Measurements from ENCODE around the gene TNMD. TPM values are rescaled to one million over a fixed set of nuclear protein-coding genes. Genes with fewer than 3 reads are reported as not detected.

Gene TNMD
- total and polyA plus RNA-seq, 5 donors from 2014 or later: not detected

DNA sequence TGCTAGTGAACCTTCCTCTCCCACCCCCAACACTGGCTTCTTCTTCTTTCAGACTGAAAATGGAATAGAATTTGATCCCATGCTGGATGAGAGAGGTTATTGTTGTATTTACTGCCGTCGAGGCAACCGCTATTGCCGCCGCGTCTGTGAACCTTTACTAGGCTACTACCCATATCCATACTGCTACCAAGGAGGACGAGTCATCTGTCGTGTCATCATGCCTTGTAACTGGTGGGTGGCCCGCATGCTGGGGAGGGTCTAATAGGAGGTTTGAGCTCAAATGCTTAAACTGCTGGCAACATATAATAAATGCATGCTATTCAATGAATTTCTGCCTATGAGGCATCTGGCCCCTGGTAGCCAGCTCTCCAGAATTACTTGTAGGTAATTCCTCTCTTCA is 14.7 kb downstream of the TNMD start:
- ATAC-seq (ENCODE audit: low read depth in 2 of 2) (no peak), DNase-seq (no peak)
- Mint-ChIP-seq H3K36me3 (no peaks in the 10 kb centered on the region), H3K4me1 (no peaks in the 10 kb centered on the region), H3K27me3 (no peaks in the 10 kb centered on the region), H3K27ac (no peak overlapping the region), H3K4me3 (no peak overlapping the region), H3K9me3 (no peaks in the 10 kb centered on the region)
- no peak overlapping the region for H3K27ac ChIP-seq (ENCODE audit: insufficient read depth, low read length, poor library complexity, severe bottlenecking)
- H3K27me3 ChIP-seq (ENCODE audit: control insufficient read depth, insufficient read depth, low read length): no peaks in the 10 kb centered on the region
- no peak overlapping the region for H3K4me3 ChIP-seq (ENCODE audit: low read depth, low read length)
- no peaks in the 10 kb centered on the region for H3K4me1 ChIP-seq (ENCODE audit: control insufficient read depth, insufficient read depth, low read length, poor library complexity, severe bottlenecking)
- H3K36me3 ChIP-seq (ENCODE audit: control insufficient read depth, insufficient read depth, low read length): no peaks in the 10 kb centered on the region
- H3K9me3 ChIP-seq (ENCODE audit: control insufficient read depth in 2 of 2, low read length in 2 of 2): no peaks in the 10 kb centered on the region

DNA sequence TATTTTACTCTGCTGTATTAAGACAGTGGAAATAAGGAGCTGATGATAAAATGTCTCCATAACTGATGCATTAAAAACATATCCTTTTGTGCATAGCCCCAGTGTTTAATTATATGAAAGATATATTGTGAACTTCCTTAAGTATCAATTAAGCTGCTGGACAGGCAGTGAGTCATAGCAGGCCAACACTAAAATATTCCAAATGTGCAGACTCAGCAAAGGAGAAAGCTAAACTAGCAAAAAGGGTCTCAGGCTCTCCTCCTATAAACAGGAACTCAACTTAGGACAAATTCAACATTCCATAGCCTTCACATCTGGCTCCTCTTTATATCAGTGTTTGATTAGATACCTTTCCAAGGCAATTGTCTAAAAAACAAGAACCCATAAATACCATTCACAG is 15.6 kb downstream of the TNMD start:
- H3K27me3 Mint-ChIP-seq: no peaks in the 10 kb centered on the region
- no peak overlapping the region for H3K27ac Mint-ChIP-seq

DNA sequence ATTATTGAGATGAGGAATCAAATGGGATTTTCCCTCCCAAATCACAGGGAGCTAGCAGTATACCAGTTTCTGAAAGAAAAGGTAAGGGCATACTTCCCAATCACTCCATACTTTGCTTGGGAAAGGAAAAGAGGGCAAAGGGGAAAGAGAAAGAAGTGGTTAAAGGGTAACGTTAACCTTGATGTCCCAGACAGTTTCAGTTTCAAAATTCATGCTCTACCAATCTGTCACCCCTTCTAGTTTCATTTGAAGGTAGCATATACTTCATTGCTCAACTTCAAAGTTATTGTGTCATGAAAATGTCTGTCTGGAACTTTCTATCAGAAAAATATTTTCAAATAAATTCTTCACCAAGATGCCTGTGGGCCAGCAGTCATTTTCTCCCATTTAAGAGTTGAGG is 16.0 kb downstream of the TNMD start:
- Histone ChIP-seq H3K4me1 (ENCODE audit: control insufficient read depth, insufficient read depth, low read length, poor library complexity, severe bottlenecking) (no peaks in the 10 kb centered on the region), H3K9me3 (ENCODE audit: control insufficient read depth in 2 of 2, low read length in 2 of 2) (no peaks in the 10 kb centered on the region), H3K4me3 (ENCODE audit: low read depth, low read length) (no peak overlapping the region), H3K36me3 (ENCODE audit: control insufficient read depth, insufficient read depth, low read length) (no peaks in the 10 kb centered on the region), H3K27ac (ENCODE audit: insufficient read depth, low read length, poor library complexity, severe bottlenecking) (no peak overlapping the region), H3K27me3 (ENCODE audit: control insufficient read depth, insufficient read depth, low read length) (no peaks in the 10 kb centered on the region)
- Mint-ChIP-seq H3K9me3 (no peaks in the 10 kb centered on the region), H3K4me1 (no peaks in the 10 kb centered on the region), H3K27me3 (no peaks in the 10 kb centered on the region), H3K27ac (no peak overlapping the region), H3K4me3 (no peak overlapping the region), H3K36me3 (no peaks in the 10 kb centered on the region)
- ATAC-seq (ENCODE audit: low read depth in 2 of 2): no peak
- peak in 1 of 3 donors; percentile 1 for DNase-seq

More for the DNA sequence above, 15.6 kb downstream of the TNMD start:
- Histone ChIP-seq H3K4me1 (ENCODE audit: control insufficient read depth, insufficient read depth, low read length, poor library complexity, severe bottlenecking) (no peaks in the 10 kb centered on the region), H3K27me3 (ENCODE audit: control insufficient read depth, insufficient read depth, low read length) (no peaks in the 10 kb centered on the region), H3K27ac (ENCODE audit: insufficient read depth, low read length, poor library complexity, severe bottlenecking) (no peak overlapping the region), H3K36me3 (ENCODE audit: control insufficient read depth, insufficient read depth, low read length) (no peaks in the 10 kb centered on the region), H3K9me3 (ENCODE audit: control insufficient read depth in 2 of 2, low read length in 2 of 2) (no peaks in the 10 kb centered on the region), H3K4me3 (ENCODE audit: low read depth, low read length) (no peak overlapping the region)
- no peaks in the 10 kb centered on the region for H3K36me3 Mint-ChIP-seq
- H3K9me3 Mint-ChIP-seq: no peaks in the 10 kb centered on the region
- ATAC-seq (ENCODE audit: low read depth in 2 of 2) (no peak), DNase-seq (no peak)
- no peaks in the 10 kb centered on the region for H3K4me1 Mint-ChIP-seq
- no peak overlapping the region for H3K4me3 Mint-ChIP-seq

DNA sequence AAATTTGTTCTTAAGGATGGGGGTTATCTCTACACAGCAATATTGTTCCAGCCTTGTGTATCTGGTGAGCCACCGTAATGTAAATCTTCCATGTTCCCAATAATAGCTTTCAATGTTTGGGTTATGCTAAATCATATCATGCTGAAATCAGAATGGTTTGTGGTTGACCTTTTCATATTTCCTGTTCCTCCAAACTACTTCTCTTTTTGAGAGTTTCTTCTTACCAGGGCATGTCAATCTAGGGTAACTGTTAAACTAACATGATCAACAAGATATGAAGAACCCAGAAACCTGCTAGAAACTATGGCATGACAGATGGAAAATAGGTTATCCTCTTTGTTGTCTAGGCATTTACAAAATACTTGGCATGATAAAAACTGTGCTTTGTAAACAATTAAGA is 22.0 kb downstream of the TNMD start:
- Histone ChIP-seq H3K36me3 (ENCODE audit: control insufficient read depth, insufficient read depth, low read length) (no peaks in the 10 kb centered on the region), H3K4me1 (ENCODE audit: control insufficient read depth, insufficient read depth, low read length, poor library complexity, severe bottlenecking) (no peaks in the 10 kb centered on the region), H3K27ac (ENCODE audit: insufficient read depth, low read length, poor library complexity, severe bottlenecking) (no peak overlapping the region), H3K4me3 (ENCODE audit: low read depth, low read length) (no peak overlapping the region), H3K9me3 (ENCODE audit: control insufficient read depth in 2 of 2, low read length in 2 of 2) (no peaks in the 10 kb centered on the region), H3K27me3 (ENCODE audit: control insufficient read depth, insufficient read depth, low read length) (no peaks in the 10 kb centered on the region)
- no peaks in the 10 kb centered on the region for H3K36me3 Mint-ChIP-seq
- no peak overlapping the region for H3K4me3 Mint-ChIP-seq
- H3K27me3 Mint-ChIP-seq: no peaks in the 10 kb centered on the region
- no peaks in the 10 kb centered on the region for H3K9me3 Mint-ChIP-seq
- H3K27ac Mint-ChIP-seq: no peak overlapping the region
- DNase-seq (no peak), ATAC-seq (ENCODE audit: low read depth in 2 of 2) (no peak)
- no peaks in the 10 kb centered on the region for H3K4me1 Mint-ChIP-seq

DNA sequence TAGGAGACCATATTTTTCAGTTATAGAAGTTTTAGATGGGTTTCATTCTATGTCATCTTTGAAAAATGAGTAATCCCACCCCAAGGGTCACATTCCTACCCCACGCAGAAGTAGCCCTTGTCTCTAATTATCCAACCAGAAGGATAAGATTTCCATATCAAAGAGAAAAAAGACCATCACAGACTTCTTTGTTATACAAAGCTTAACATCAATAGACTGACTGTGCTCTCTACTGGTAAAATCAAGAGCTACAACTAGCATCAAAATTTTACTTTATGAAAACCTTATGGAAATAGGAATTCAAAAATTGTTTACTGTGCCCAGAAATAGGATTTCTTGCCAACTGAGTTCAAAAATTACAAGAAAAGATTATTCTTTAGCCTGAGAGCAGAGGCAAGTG is 24.9 kb downstream of the TNMD start:
- Histone ChIP-seq H3K27me3 (ENCODE audit: control insufficient read depth, insufficient read depth, low read length) (no peaks in the 10 kb centered on the region), H3K36me3 (ENCODE audit: control insufficient read depth, insufficient read depth, low read length) (no peaks in the 10 kb centered on the region), H3K4me3 (ENCODE audit: low read depth, low read length) (no peak overlapping the region), H3K9me3 (ENCODE audit: control insufficient read depth in 2 of 2, low read length in 2 of 2) (no peaks in the 10 kb centered on the region), H3K4me1 (ENCODE audit: control insufficient read depth, insufficient read depth, low read length, poor library complexity, severe bottlenecking) (no peaks in the 10 kb centered on the region), H3K27ac (ENCODE audit: insufficient read depth, low read length, poor library complexity, severe bottlenecking) (no peak overlapping the region)
- Mint-ChIP-seq H3K9me3 (peaks cover 0 to 1% (median 0%) of the 10 kb centered on the region in 7 donors), H3K4me1 (no peaks in the 10 kb centered on the region), H3K36me3 (no peaks in the 10 kb centered on the region), H3K27me3 (no peaks in the 10 kb centered on the region), H3K4me3 (no peak overlapping the region), H3K27ac (no peak overlapping the region)
- DNase-seq (no peak), ATAC-seq (ENCODE audit: low read depth in 2 of 2) (no peak)

DNA sequence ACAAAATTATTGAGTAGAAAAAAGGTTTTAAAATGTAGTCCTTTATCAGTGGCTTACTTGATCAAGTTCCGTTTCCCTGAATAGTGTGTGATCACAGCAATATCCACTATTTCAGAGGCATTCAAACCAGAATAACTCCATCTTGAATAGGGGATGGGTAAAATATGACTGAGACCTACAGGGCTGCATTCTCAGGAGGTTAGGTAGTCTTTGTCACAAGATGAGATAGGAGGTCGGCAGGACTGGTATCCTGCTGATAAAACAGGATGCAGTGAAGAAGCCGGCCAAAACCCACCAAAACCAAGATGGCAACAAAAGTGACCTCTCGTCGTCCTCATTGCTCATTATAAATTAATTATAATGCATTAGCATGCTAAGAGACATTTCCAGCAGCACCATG is 27.2 kb downstream of the TNMD start:
- Histone ChIP-seq H3K9me3 (ENCODE audit: control insufficient read depth in 2 of 2, low read length in 2 of 2) (no peaks in the 10 kb centered on the region), H3K36me3 (ENCODE audit: control insufficient read depth, insufficient read depth, low read length) (no peaks in the 10 kb centered on the region), H3K27ac (ENCODE audit: insufficient read depth, low read length, poor library complexity, severe bottlenecking) (no peak overlapping the region), H3K4me3 (ENCODE audit: low read depth, low read length) (no peak overlapping the region), H3K27me3 (ENCODE audit: control insufficient read depth, insufficient read depth, low read length) (no peaks in the 10 kb centered on the region), H3K4me1 (ENCODE audit: control insufficient read depth, insufficient read depth, low read length, poor library complexity, severe bottlenecking) (no peaks in the 10 kb centered on the region)
- H3K4me1 Mint-ChIP-seq: no peaks in the 10 kb centered on the region
- no peak overlapping the region for H3K27ac Mint-ChIP-seq
- no peaks in the 10 kb centered on the region for H3K36me3 Mint-ChIP-seq
- peaks cover 0 to 1% (median 0%) of the 10 kb centered on the region in 7 donors for H3K9me3 Mint-ChIP-seq
- DNase-seq (no peak), ATAC-seq (ENCODE audit: low read depth in 2 of 2) (no peak)
- no peaks in the 10 kb centered on the region for H3K27me3 Mint-ChIP-seq
- H3K4me3 Mint-ChIP-seq: no peak overlapping the region

DNA sequence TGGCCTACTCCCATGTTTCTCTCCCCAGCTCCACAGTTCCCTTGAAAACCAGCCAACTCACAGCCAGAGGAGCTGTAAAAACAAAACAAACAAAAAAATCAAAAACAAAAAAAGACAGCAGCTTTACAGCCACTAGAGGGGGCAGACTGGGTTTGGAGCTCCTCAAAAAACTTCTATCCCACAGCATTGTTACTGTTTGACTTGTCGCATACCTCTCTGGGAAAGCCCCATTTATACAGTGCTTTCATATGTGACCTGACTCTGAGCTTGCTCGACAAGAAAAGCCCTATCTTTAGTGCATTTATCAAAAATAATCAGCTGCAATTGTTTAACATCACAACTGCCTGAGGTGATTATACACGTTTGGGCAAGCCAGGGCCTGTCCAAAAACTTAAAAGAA is 30.3 kb downstream of the TNMD start:
- H3K27ac Mint-ChIP-seq: no peak overlapping the region
- no peaks in the 10 kb centered on the region for H3K36me3 ChIP-seq (ENCODE audit: control insufficient read depth, insufficient read depth, low read length)
- H3K9me3 ChIP-seq (ENCODE audit: control insufficient read depth in 2 of 2, low read length in 2 of 2): no peaks in the 10 kb centered on the region
- H3K27me3 Mint-ChIP-seq: no peaks in the 10 kb centered on the region
- no peak overlapping the region for H3K4me3 ChIP-seq (ENCODE audit: low read depth, low read length)
- no peaks in the 10 kb centered on the region for H3K36me3 Mint-ChIP-seq
- H3K4me1 ChIP-seq (ENCODE audit: control insufficient read depth, insufficient read depth, low read length, poor library complexity, severe bottlenecking): no peaks in the 10 kb centered on the region
- H3K27ac ChIP-seq (ENCODE audit: insufficient read depth, low read length, poor library complexity, severe bottlenecking): no peak overlapping the region
- ATAC-seq (ENCODE audit: low read depth in 2 of 2) (no peak), DNase-seq (peak in 1 of 3 donors; percentile 13)
- no peaks in the 10 kb centered on the region for H3K4me1 Mint-ChIP-seq
- H3K27me3 ChIP-seq (ENCODE audit: control insufficient read depth, insufficient read depth, low read length): no peaks in the 10 kb centered on the region
- no peak overlapping the region for H3K4me3 Mint-ChIP-seq
- H3K9me3 Mint-ChIP-seq: peaks cover 0 to 3% (median 0%) of the 10 kb centered on the region in 7 donors

DNA sequence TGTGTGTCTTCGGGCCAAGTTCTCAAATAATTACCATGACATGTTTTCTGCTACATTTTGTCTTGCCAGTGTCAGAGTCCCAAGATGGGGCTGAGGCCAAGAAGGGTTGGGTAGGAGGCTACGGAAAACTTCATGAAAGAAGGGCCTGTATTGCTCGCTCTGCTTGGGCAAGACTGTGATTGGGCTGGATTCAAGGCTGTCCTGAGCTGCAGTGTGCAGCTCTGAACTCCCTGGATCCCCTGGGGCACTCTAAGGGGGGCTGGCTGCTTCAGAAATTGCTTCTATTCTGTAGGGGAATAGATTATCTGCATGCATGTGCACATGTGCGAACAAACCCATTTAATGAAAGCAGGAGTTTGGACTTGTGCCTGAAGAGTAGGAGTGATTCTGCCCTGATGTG is 38.3 kb downstream of the TNMD start:
- H3K36me3 ChIP-seq (ENCODE audit: control insufficient read depth, insufficient read depth, low read length): no peaks in the 10 kb centered on the region
- H3K9me3 ChIP-seq (ENCODE audit: control insufficient read depth in 2 of 2, low read length in 2 of 2): no peaks in the 10 kb centered on the region
- H3K4me1 ChIP-seq (ENCODE audit: control insufficient read depth, insufficient read depth, low read length, poor library complexity, severe bottlenecking): no peaks in the 10 kb centered on the region
- Mint-ChIP-seq H3K27ac (no peak overlapping the region), H3K4me1 (peaks cover 0 to 10% (median 3%) of the 10 kb centered on the region in 4 donors), H3K36me3 (no peaks in the 10 kb centered on the region), H3K4me3 (no peak overlapping the region), H3K9me3 (no peaks in the 10 kb centered on the region), H3K27me3 (no peaks in the 10 kb centered on the region)
- no peak for DNase-seq
- ATAC-seq (ENCODE audit: low read depth in 2 of 2): no peak
- H3K27ac ChIP-seq (ENCODE audit: insufficient read depth, low read length, poor library complexity, severe bottlenecking): no peak overlapping the region
- H3K27me3 ChIP-seq (ENCODE audit: control insufficient read depth, insufficient read depth, low read length): no peaks in the 10 kb centered on the region
- no peak overlapping the region for H3K4me3 ChIP-seq (ENCODE audit: low read depth, low read length)
